Activated naive CD8-positive, alpha-beta T cell treated with anti-CD3 and anti-CD28 coated beads, Interleukin-2, amount 10 ng/mL, durations not matched to agents 7 days and 5 days (primary cell): ENCODE results near the gene UBXN10. TPM values are rescaled to one million over a fixed set of nuclear protein-coding genes. Genes with fewer than 3 reads are reported as not detected.

ENCODE experiments used
- ATAC-seq: fragments of 150-1000 bp; cut with Tn5 transposase; one replicate; pipeline ENCODE4 v1.10.0; 2021; ENCODE audit warnings: low read depth, moderate library complexity
- POLR2A ChIA-PET: fragments of 350-600 bp; sonication (Branson Sonifier 250); formaldehyde crosslinking; loops from one replicate; lab custom pipeline; 2021; ENCODE audit warnings: antibody characterized with exemption; lab: Charles Lee
- DNase-seq: peaks from one replicate; pipeline ENCODE4 v3.0.0; 2021
- H3K27ac Mint-ChIP-seq: one replicate; pipeline ENCODE4 v1.8.0; 2022; ENCODE audit warnings: mild to moderate bottlenecking, mixed read lengths
- H3K27me3 Mint-ChIP-seq: one replicate; pipeline ENCODE4 v1.8.0; 2022; ENCODE audit warnings: mild to moderate bottlenecking, moderate library complexity, mixed read lengths
- H3K36me3 Mint-ChIP-seq: one replicate; pipeline ENCODE4 v1.8.0; 2021; ENCODE audit warnings: mild to moderate bottlenecking, mixed read lengths
- H3K4me1 Mint-ChIP-seq: one replicate; pipeline ENCODE4 v1.8.0; 2021; ENCODE audit warnings: mixed read lengths
- H3K4me3 Mint-ChIP-seq: one replicate; pipeline ENCODE4 v1.8.0; 2022; ENCODE audit warnings: mild to moderate bottlenecking, moderate library complexity, mixed read lengths
- H3K9me3 Mint-ChIP-seq: one replicate; pipeline ENCODE4 v1.8.0; 2021; ENCODE audit warnings: mixed read lengths
- total RNA-seq, 2 experiments: library from RNA; stranded (reverse); gene quantifications; one replicate each; pipeline ENCODE4 v1.2.3, GENCODE V29; 2021

UBXN10 gene
- total RNA-seq, 2 experiments from 2014 or later, result 0.23 to 0.28 TPM

- peaks cover 44% of the 10 kb centered on the region for H3K27me3 Mint-ChIP-seq
- H3K9me3 Mint-ChIP-seq, result no peaks in the 10 kb centered on the region
- H3K4me1 Mint-ChIP-seq, result no peaks in the 10 kb centered on the region
- POLR2A ChIA-PET, result interaction anchor here (1.4 kb wide), 1 partner anchor 23 kb away, joined by 4 read pairs; no protein-coding TSS in a partner anchor
- DNase-seq (no peak), ATAC-seq (no peak)
- H3K27ac Mint-ChIP-seq, result no peak overlapping the region
- no peak overlapping the region for H3K4me3 Mint-ChIP-seq
- no peaks in the 10 kb centered on the region for H3K36me3 Mint-ChIP-seq
Measured at GRCh38 chr1:20194224-20194623, 8.3 kb downstream of the UBXN10 start.

- no peaks in the 10 kb centered on the region for H3K9me3 Mint-ChIP-seq
- H3K27me3 Mint-ChIP-seq, result peaks cover 43% of the 10 kb centered on the region
- no peak overlapping the region for H3K4me3 Mint-ChIP-seq
- H3K4me1 Mint-ChIP-seq, result no peaks in the 10 kb centered on the region
- H3K27ac Mint-ChIP-seq, result no peak overlapping the region
- ATAC-seq, result peak; percentile 77
- peak; percentile 80 for DNase-seq
- H3K36me3 Mint-ChIP-seq, result no peaks in the 10 kb centered on the region
- POLR2A ChIA-PET, result interaction anchor here (1.4 kb wide), 1 partner anchor 24 kb away, joined by 4 read pairs; no protein-coding TSS in a partner anchor
Measured at GRCh38 chr1:20194757-20195461, 9.0 kb downstream of the UBXN10 start.

GRCh38 chr1:20195462-20195780 is 9.5 kb downstream of the UBXN10 start:
- H3K9me3 Mint-ChIP-seq, result no peaks in the 10 kb centered on the region
- no peaks in the 10 kb centered on the region for H3K36me3 Mint-ChIP-seq
- H3K27ac Mint-ChIP-seq, result no peak overlapping the region
- peaks cover 46% of the 10 kb centered on the region for H3K27me3 Mint-ChIP-seq
- POLR2A ChIA-PET, result interaction anchor here (1.4 kb wide), 1 partner anchor 24 kb away, joined by 4 read pairs; no protein-coding TSS in a partner anchor
- H3K4me1 Mint-ChIP-seq, result no peaks in the 10 kb centered on the region
- ATAC-seq (no peak), DNase-seq (no peak)
- H3K4me3 Mint-ChIP-seq, result no peak overlapping the region

- Mint-ChIP-seq H3K36me3 (no peaks in the 10 kb centered on the region), H3K27ac (no peak overlapping the region), H3K27me3 (peaks cover 49% of the 10 kb centered on the region), H3K4me1 (no peaks in the 10 kb centered on the region), H3K4me3 (no peak overlapping the region), H3K9me3 (no peaks in the 10 kb centered on the region)
- no peak for DNase-seq
- POLR2A ChIA-PET, result no interaction called here
- no peak for ATAC-seq
Measured at GRCh38 chr1:20197329-20197791, 11.5 kb downstream of the UBXN10 start.

- Mint-ChIP-seq H3K9me3 (no peaks in the 10 kb centered on the region), H3K27me3 (peaks cover 52% of the 10 kb centered on the region), H3K4me3 (no peak overlapping the region), H3K4me1 (no peaks in the 10 kb centered on the region), H3K27ac (no peak overlapping the region), H3K36me3 (no peaks in the 10 kb centered on the region)
- DNase-seq (no peak), ATAC-seq (no peak)
- POLR2A ChIA-PET, result no interaction called here
Measured at GRCh38 chr1:20198296-20198695, 12.4 kb downstream of the UBXN10 start.

- Mint-ChIP-seq H3K4me3 (no peak overlapping the region), H3K36me3 (no peaks in the 10 kb centered on the region), H3K27ac (no peak overlapping the region), H3K9me3 (no peaks in the 10 kb centered on the region), H3K27me3 (peaks cover 57% of the 10 kb centered on the region), H3K4me1 (no peaks in the 10 kb centered on the region)
- ATAC-seq, result no peak
- POLR2A ChIA-PET, result no interaction called here
- no peak for DNase-seq
Measured at GRCh38 chr1:20198918-20199317, 13.0 kb downstream of the UBXN10 start.

GRCh38 chr1:20199403-20199802 is 13.5 kb downstream of the UBXN10 start:
- DNase-seq (no peak), ATAC-seq (no peak)
- peaks cover 57% of the 10 kb centered on the region for H3K27me3 Mint-ChIP-seq
- POLR2A ChIA-PET, result no interaction called here
- no peak overlapping the region for H3K4me3 Mint-ChIP-seq
- H3K4me1 Mint-ChIP-seq, result no peaks in the 10 kb centered on the region
- H3K27ac Mint-ChIP-seq, result no peak overlapping the region
- H3K36me3 Mint-ChIP-seq, result no peaks in the 10 kb centered on the region
- H3K9me3 Mint-ChIP-seq, result no peaks in the 10 kb centered on the region

GRCh38 chr1:20199840-20200239 is 13.9 kb downstream of the UBXN10 start:
- H3K9me3 Mint-ChIP-seq, result no peaks in the 10 kb centered on the region
- DNase-seq (no peak), ATAC-seq (no peak)
- no peaks in the 10 kb centered on the region for H3K4me1 Mint-ChIP-seq
- H3K27ac Mint-ChIP-seq, result no peak overlapping the region
- peaks cover 57% of the 10 kb centered on the region for H3K27me3 Mint-ChIP-seq
- no peak overlapping the region for H3K4me3 Mint-ChIP-seq
- no peaks in the 10 kb centered on the region for H3K36me3 Mint-ChIP-seq
- POLR2A ChIA-PET, result no interaction called here

GRCh38 chr1:20200966-20201365 is 15.1 kb downstream of the UBXN10 start:
- ATAC-seq (no peak), DNase-seq (no peak)
- H3K4me1 Mint-ChIP-seq, result no peaks in the 10 kb centered on the region
- H3K9me3 Mint-ChIP-seq, result no peaks in the 10 kb centered on the region
- H3K36me3 Mint-ChIP-seq, result no peaks in the 10 kb centered on the region
- H3K27ac Mint-ChIP-seq, result no peak overlapping the region
- H3K4me3 Mint-ChIP-seq, result no peak overlapping the region
- peaks cover 53% of the 10 kb centered on the region for H3K27me3 Mint-ChIP-seq
- POLR2A ChIA-PET, result no interaction called here

GRCh38 chr1:20202166-20202565 is 16.3 kb downstream of the UBXN10 start:
- Mint-ChIP-seq H3K27me3 (peaks cover 56% of the 10 kb centered on the region), H3K4me1 (no peaks in the 10 kb centered on the region), H3K4me3 (no peak overlapping the region), H3K9me3 (no peaks in the 10 kb centered on the region), H3K27ac (no peak overlapping the region), H3K36me3 (no peaks in the 10 kb centered on the region)
- DNase-seq, result no peak
- POLR2A ChIA-PET, result no interaction called here
- ATAC-seq, result no peak

GRCh38 chr1:20207546-20207945 is 21.6 kb downstream of the UBXN10 start:
- Mint-ChIP-seq H3K9me3 (no peaks in the 10 kb centered on the region), H3K27ac (no peak overlapping the region), H3K4me3 (no peak overlapping the region), H3K36me3 (no peaks in the 10 kb centered on the region), H3K4me1 (peaks cover 2% of the 10 kb centered on the region), H3K27me3 (peaks cover 32% of the 10 kb centered on the region)
- ATAC-seq (no peak), DNase-seq (no peak)
- POLR2A ChIA-PET, result interaction anchor here (0.6 kb wide), 1 partner anchor 272 kb away, joined by 3 read pairs; no protein-coding TSS in a partner anchor

GRCh38 chr1:20209471-20209870 is 23.6 kb downstream of the UBXN10 start:
- H3K27ac Mint-ChIP-seq, result no peak overlapping the region
- no peaks in the 10 kb centered on the region for H3K9me3 Mint-ChIP-seq
- H3K4me1 Mint-ChIP-seq, result peaks cover 3% of the 10 kb centered on the region
- H3K27me3 Mint-ChIP-seq, result peaks cover 31% of the 10 kb centered on the region
- no peaks in the 10 kb centered on the region for H3K36me3 Mint-ChIP-seq
- H3K4me3 Mint-ChIP-seq, result no peak overlapping the region
- DNase-seq (no peak), ATAC-seq (no peak)
- POLR2A ChIA-PET, result no interaction called here

- Mint-ChIP-seq H3K36me3 (no peaks in the 10 kb centered on the region), H3K27ac (no peak overlapping the region), H3K4me3 (no peak overlapping the region), H3K4me1 (peaks cover 3% of the 10 kb centered on the region), H3K9me3 (no peaks in the 10 kb centered on the region), H3K27me3 (peaks cover 42% of the 10 kb centered on the region)
- DNase-seq (no peak), ATAC-seq (no peak)
- POLR2A ChIA-PET, result no interaction called here
Measured at GRCh38 chr1:20210736-20211460, 25.0 kb downstream of the UBXN10 start.

- ATAC-seq (no peak), DNase-seq (no peak)
- Mint-ChIP-seq H3K27me3 (peaks cover 45% of the 10 kb centered on the region), H3K9me3 (no peaks in the 10 kb centered on the region), H3K36me3 (no peaks in the 10 kb centered on the region), H3K27ac (no peak overlapping the region), H3K4me1 (peaks cover 3% of the 10 kb centered on the region), H3K4me3 (no peak overlapping the region)
- POLR2A ChIA-PET, result no interaction called here
Measured at GRCh38 chr1:20211511-20211931, 25.6 kb downstream of the UBXN10 start.
